ENCODE measurements around the gene ZNF207. TPM values are rescaled to one million over a fixed set of nuclear protein-coding genes. Genes with fewer than 3 reads are reported as not detected.

Gene ZNF207
- total and polyA plus RNA-seq, 8 donors = 46.8 to 800 (median 118) TPM

DNA sequence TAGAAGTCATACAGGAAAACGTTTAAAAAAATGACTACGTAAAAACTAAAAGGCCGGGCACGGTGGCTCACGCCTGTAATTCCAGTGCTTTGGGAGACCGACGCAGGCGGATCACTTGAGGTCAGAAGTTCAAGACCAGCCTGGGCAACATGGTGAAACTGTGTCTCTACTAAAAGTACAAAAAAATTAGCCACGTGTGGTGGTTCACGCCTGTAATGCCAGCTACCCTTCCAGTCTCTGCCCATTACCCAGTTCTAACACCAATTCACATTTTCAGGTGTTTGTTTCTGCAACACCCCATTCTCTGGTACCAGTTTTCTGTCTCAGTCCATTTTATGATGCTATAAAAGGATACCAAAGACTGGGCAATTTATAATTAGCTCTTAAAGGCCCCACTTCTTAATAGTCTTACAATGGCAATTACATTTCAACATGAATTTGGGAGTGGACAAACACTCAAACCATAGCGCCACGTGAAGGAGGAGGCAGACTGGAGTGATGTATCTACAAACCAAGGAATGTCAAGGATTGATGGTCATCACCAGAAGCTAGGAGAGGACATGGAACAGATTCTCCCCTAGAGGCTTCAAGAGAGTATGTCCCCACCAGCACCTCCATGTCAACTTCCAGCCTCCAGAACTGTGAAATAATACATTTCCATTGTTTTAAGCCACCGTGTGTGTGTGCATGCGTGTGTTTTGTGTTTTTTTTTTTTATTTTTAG lies 7.2 kb upstream of the ZNF207 start:
- intact Hi-C loops (cut with DNase I; ENCODE audit: low total_unique reads) = no loop called here
- Histone ChIP-seq H3K27me3 (no peaks in the 10 kb centered on the region), H3K4me1 (peaks cover 12 to 21% (median 15%) of the 10 kb centered on the region in 4 donors), H3K4me3 (peak overlapping the region; percentile 62 to 80 (median 69)), H3K36me3 (peaks cover 0 to 22% (median 21%) of the 10 kb centered on the region in 4 donors), H3K27ac (peak overlapping the region in 4 of 5 donors; percentile 77 to 89 (median 86)), H3K9me3 (no peaks in the 10 kb centered on the region)
- no peak for TF ChIP-seq POLR2A (IDR thresholded peaks at IDR 0.05)
- no peak for TF ChIP-seq POLR2AphosphoS5 (IDR thresholded peaks at IDR 0.05)
- TF ChIP-seq, protein P1, sequence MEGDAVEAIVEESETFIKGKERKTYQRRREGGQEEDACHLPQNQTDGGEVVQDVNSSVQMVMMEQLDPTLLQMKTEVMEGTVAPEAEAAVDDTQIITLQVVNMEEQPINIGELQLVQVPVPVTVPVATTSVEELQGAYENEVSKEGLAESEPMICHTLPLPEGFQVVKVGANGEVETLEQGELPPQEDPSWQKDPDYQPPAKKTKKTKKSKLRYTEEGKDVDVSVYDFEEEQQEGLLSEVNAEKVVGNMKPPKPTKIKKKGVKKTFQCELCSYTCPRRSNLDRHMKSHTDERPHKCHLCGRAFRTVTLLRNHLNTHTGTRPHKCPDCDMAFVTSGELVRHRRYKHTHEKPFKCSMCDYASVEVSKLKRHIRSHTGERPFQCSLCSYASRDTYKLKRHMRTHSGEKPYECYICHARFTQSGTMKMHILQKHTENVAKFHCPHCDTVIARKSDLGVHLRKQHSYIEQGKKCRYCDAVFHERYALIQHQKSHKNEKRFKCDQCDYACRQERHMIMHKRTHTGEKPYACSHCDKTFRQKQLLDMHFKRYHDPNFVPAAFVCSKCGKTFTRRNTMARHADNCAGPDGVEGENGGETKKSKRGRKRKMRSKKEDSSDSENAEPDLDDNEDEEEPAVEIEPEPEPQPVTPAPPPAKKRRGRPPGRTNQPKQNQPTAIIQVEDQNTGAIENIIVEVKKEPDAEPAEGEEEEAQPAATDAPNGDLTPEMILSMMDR (IDR thresholded peaks at IDR 0.05) = no peak
- TF ChIP-seq EP300 (IDR thresholded peaks at IDR 0.05) = no peak
- no peak for DNase-seq
- WGBS, 5 donors = 63 to 68% (median 67%) methylated on average over 14 of the region's 14 CpGs

DNA sequence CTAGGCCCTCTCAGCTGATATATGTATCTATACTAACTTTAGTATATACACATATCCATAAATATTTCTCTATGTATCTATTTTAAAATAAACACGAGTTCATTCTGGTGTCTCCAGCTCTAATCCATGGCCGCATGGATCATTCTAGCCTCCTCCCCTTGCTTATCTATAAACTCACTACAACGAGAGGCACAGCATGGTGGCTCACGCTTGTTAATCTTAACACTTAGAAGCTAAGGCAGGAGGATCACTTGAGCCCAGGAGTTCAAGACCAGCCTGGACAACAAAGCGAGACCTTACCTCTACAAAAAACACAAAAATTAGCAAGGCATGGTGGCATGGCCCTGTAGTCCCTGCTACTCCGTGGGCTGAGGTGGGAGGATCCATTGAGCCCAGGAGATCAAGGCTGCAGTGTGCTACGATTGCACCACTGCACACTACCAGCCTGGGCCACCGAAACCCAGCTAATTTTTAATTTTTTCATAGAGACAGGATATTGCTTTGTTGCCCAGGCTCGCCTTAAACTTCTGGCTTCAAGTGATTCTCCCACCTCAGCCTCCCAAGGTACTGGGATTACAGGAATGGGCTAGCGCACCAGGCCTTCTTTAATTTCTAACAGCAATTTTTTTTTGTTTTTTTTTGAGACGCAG lies 3.9 kb upstream of the ZNF207 start:
- 83 to 85% (median 85%) methylated on average over 11 of the region's 11 CpGs for WGBS, 5 donors
- Histone ChIP-seq H3K27ac (no peak overlapping the region), H3K9me3 (no peaks in the 10 kb centered on the region), H3K36me3 (no peaks in the 10 kb centered on the region), H3K4me3 (no peak overlapping the region), H3K4me1 (peaks cover 11 to 32% (median 23%) of the 10 kb centered on the region in 4 donors), H3K27me3 (no peaks in the 10 kb centered on the region)
- intact Hi-C loops (cut with DNase I; ENCODE audit: low total_unique reads) = no loop called here
- no peak for DNase-seq
- TF ChIP-seq, protein P1 (IDR thresholded peaks at IDR 0.05) = no peak
- TF ChIP-seq POLR2AphosphoS5 (IDR thresholded peaks at IDR 0.05) = no peak
- no peak for TF ChIP-seq EP300 (IDR thresholded peaks at IDR 0.05)
- TF ChIP-seq POLR2A (IDR thresholded peaks at IDR 0.05) = no peak

GRCh38 chr17:32348483-32348800 lies 1.5 kb upstream of the ZNF207 start:
- intact Hi-C loops (cut with DNase I; ENCODE audit: low total_unique reads) = no loop called here
- Histone ChIP-seq H3K4me3 (no peak overlapping the region), H3K27me3 (no peaks in the 10 kb centered on the region), H3K4me1 (peaks cover 19 to 35% (median 29%) of the 10 kb centered on the region in 4 donors), H3K36me3 (peaks cover 0 to 15% (median 14%) of the 10 kb centered on the region in 4 donors), H3K9me3 (no peaks in the 10 kb centered on the region), H3K27ac (no peak overlapping the region)
- TF ChIP-seq, protein P1 (IDR thresholded peaks at IDR 0.05) = no peak
- no peak for TF ChIP-seq EP300 (IDR thresholded peaks at IDR 0.05)
- TF ChIP-seq POLR2A (IDR thresholded peaks at IDR 0.05) = no peak
- no peak for TF ChIP-seq POLR2AphosphoS5 (IDR thresholded peaks at IDR 0.05)
- DNase-seq = peak in 1 of 2 donors; percentile 29
- 94 to 99% (median 98%) methylated on average over 2 of the region's 2 CpGs for WGBS, 5 donors

- intact Hi-C loops (cut with DNase I; ENCODE audit: low total_unique reads) = no loop called here
- 11 to 18% (median 14%) methylated on average over 15 of the region's 15 CpGs for WGBS, 5 donors
- TF ChIP-seq POLR2AphosphoS5 (IDR thresholded peaks at IDR 0.05) (no peak), POLR2A (IDR thresholded peaks at IDR 0.05) (no peak), EP300 (IDR thresholded peaks at IDR 0.05) (no peak)
- TF ChIP-seq, protein P1 (IDR thresholded peaks at IDR 0.05) = no peak
- no peaks in the 10 kb centered on the region for H3K27me3 ChIP-seq
- peaks cover 29 to 46% (median 40%) of the 10 kb centered on the region in 4 donors for H3K4me1 ChIP-seq
- H3K27ac ChIP-seq = peak overlapping the region; percentile 87 to 99 (median 96)
- H3K4me3 ChIP-seq = peak overlapping the region; percentile 63 to 89 (median 78)
- no peaks in the 10 kb centered on the region for H3K9me3 ChIP-seq
- peaks cover 5 to 25% (median 24%) of the 10 kb centered on the region in 4 donors for H3K36me3 ChIP-seq
- DNase-seq = peak in 1 of 2 donors; percentile 58
Measured at GRCh38 chr17:32349503-32349853, 479 bp upstream of the ZNF207 start.

Data from stomach (tissue), 9 donors.